IMR-90 (cell line): ENCODE results near the gene GDPD5. TPM values are rescaled to one million over a fixed set of nuclear protein-coding genes. Genes with fewer than 3 reads are reported as not detected.

Experiments used
- ATAC-seq: fragments of 200-7000 bp; cut with Tn5 transposase; 2 replicates; pipeline ENCODE4 v1.9.1; 2020; ENCODE audit warnings: low read depth, mild to moderate bottlenecking, moderate library complexity
- BruUV-seq: library from RNA; stranded (reverse); fragments of 400-500 nt; replicated peaks from 2 replicates; lab custom pipeline; 2021; lab: Mats Ljungman, UMichigan
- CTCF ChIA-PET: fragments of 300-600 bp; formaldehyde crosslinking; extraction: SDS; loops from one replicate; lab custom pipeline; 2021; ENCODE audit warnings: antibody characterized with exemption; lab: Yijun Ruan, JAX
- POLR2A ChIA-PET: fragments of 300-600 bp; sonication (Branson Sonifier 250); formaldehyde crosslinking; loops from one replicate; lab custom pipeline; 2022; ENCODE audit warnings: antibody characterized with exemption; ENCODE audit not compliant: unreplicated experiment; lab: Charles Lee
- DNase-seq: peaks from one replicate; pipeline ENCODE4 v3.0.0; 2013
- H2AFZ ChIP-seq: replicated peaks from 2 replicates; pipeline ENCODE3; 2013; ENCODE audit warnings: low read length, mild to moderate bottlenecking; ENCODE audit not compliant: poor library complexity
- H2AK5ac ChIP-seq: 2 replicates; pipeline ENCODE4 v1.6.1; 2013; ENCODE audit warnings: low read depth, low read length, inconsistent platforms
- H2AK9ac ChIP-seq: replicated peaks from 2 replicates; pipeline ENCODE3; 2013; ENCODE audit warnings: mild to moderate bottlenecking, low read depth, low read length, moderate library complexity; ENCODE audit not compliant: poor library complexity
- H2BK120ac ChIP-seq: 2 replicates; pipeline ENCODE4 v1.6.1; 2013; ENCODE audit warnings: low read depth, low read length, inconsistent platforms
- H2BK15ac ChIP-seq: 3 replicates; pipeline ENCODE4 v1.6.1; 2013; ENCODE audit warnings: low read depth, low read length, inconsistent platforms
- H2BK20ac ChIP-seq: 2 replicates; pipeline ENCODE4 v1.6.1; 2013; ENCODE audit warnings: low read depth, mild to moderate bottlenecking, inconsistent platforms, low read length, moderate library complexity
- H2BK5ac ChIP-seq: 2 replicates; pipeline ENCODE4 v1.6.1; 2013; ENCODE audit warnings: mild to moderate bottlenecking, low read depth, low read length, inconsistent platforms; ENCODE audit not compliant: poor library complexity, severe bottlenecking
- H3K14ac ChIP-seq: replicated peaks from 2 replicates; pipeline ENCODE4 v1.6.1; 2013; ENCODE audit warnings: low read depth, low read length, inconsistent platforms
- H3K18ac ChIP-seq: 2 replicates; pipeline ENCODE4 v1.6.1; 2013; ENCODE audit warnings: low read depth, low read length, control low read depth
- H3K23ac ChIP-seq: 2 replicates; pipeline ENCODE4 v1.6.1; 2013; ENCODE audit warnings: low read depth, low read length, inconsistent platforms
- H3K27ac ChIP-seq: 2 replicates; pipeline ENCODE4 v1.5.1; 2013; ENCODE audit warnings: mild to moderate bottlenecking, control low read depth, low read length; ENCODE audit not compliant: insufficient read depth
- H3K27me3 ChIP-seq: 2 replicates; pipeline ENCODE4 v1.6.1; 2013; ENCODE audit warnings: low read length; ENCODE audit not compliant: control insufficient read depth, insufficient read depth
- H3K36me3 ChIP-seq: 2 replicates; pipeline ENCODE4 v1.6.1; 2013; ENCODE audit warnings: low read length, mixed read lengths; ENCODE audit not compliant: control insufficient read depth, insufficient read depth
- H3K4ac ChIP-seq: 2 replicates; pipeline ENCODE4 v1.6.1; 2013; ENCODE audit warnings: low read depth, low read length, inconsistent platforms
- H3K4me1 ChIP-seq: 2 replicates; pipeline ENCODE4 v1.6.1; 2013; ENCODE audit warnings: low read length, mixed read lengths; ENCODE audit not compliant: control insufficient read depth, insufficient read depth
- H3K4me2 ChIP-seq: 2 replicates; pipeline ENCODE4 v1.6.1; 2013; ENCODE audit warnings: low read depth, mild to moderate bottlenecking, control low read depth, low read length, moderate library complexity
- H3K4me3 ChIP-seq: 2 replicates; pipeline ENCODE4 v1.5.1; 2013; ENCODE audit warnings: low read depth, mild to moderate bottlenecking, control low read depth, low read length, moderate library complexity; ENCODE audit not compliant: insufficient read depth
- H3K56ac ChIP-seq: 2 replicates; pipeline ENCODE4 v1.6.1; 2013; ENCODE audit warnings: low read length, inconsistent platforms; ENCODE audit not compliant: insufficient read depth; ENCODE audit errors: extremely low read depth
- H3K79me1 ChIP-seq, 2 experiments: 2 replicates each; pipeline ENCODE4 v1.6.1; 2013; ENCODE audit warnings: low read length in 2 of 2, inconsistent platforms in 1 of 2, low read depth in 1 of 2
- H3K9ac ChIP-seq: 2 replicates; pipeline ENCODE4 v1.6.1; 2013; ENCODE audit warnings: low read depth, low read length, control low read depth
- H3K9me1 ChIP-seq: 2 replicates; pipeline ENCODE4 v1.6.1; 2013; ENCODE audit warnings: low read length, inconsistent platforms; ENCODE audit not compliant: insufficient read depth
- H3K9me3 ChIP-seq: 2 replicates; pipeline ENCODE4 v1.6.1; 2013; ENCODE audit warnings: low read length; ENCODE audit not compliant: control insufficient read depth, insufficient read depth
- H4K20me1 ChIP-seq: 2 replicates; pipeline ENCODE4 v1.6.1; 2013; ENCODE audit warnings: low read length, inconsistent platforms; ENCODE audit not compliant: insufficient read depth
- H4K5ac ChIP-seq: 2 replicates; pipeline ENCODE4 v1.6.1; 2013; ENCODE audit warnings: mild to moderate bottlenecking, low read depth, low read length, control low read depth
- H4K8ac ChIP-seq, 2 experiments: 2 replicates each; pipeline ENCODE4 v1.6.1; 2013; ENCODE audit warnings: low read depth in 2 of 2, low read length in 2 of 2, control low read depth in 1 of 2, inconsistent platforms in 1 of 2
- H4K91ac ChIP-seq: 2 replicates; pipeline ENCODE4 v1.6.1; 2013; ENCODE audit warnings: low read depth, low read length, inconsistent platforms; ENCODE audit not compliant: insufficient read depth
- BHLHE40 ChIP-seq: fragments of 150-350 bp; IDR thresholded peaks from 2 replicates; pipeline ENCODE4 v1.6.1; 2016; ENCODE audit warnings: mild to moderate bottlenecking, low read depth, low read length
- CEBPB ChIP-seq: IDR thresholded peaks from 2 replicates; pipeline ENCODE4 v1.6.1; 2012; ENCODE audit warnings: low read depth, low read length, improper control_type of control experiment
- CHD1 ChIP-seq: IDR thresholded peaks from 2 replicates; pipeline ENCODE4 v1.6.1; 2012; ENCODE audit warnings: low read depth, low read length, improper control_type of control experiment
- FOS ChIP-seq: fragments of 150-350 bp; IDR thresholded peaks from 2 replicates; pipeline ENCODE4 v1.6.1; 2016; ENCODE audit warnings: low read depth, low read length
- MAFK ChIP-seq: IDR thresholded peaks from 2 replicates; pipeline ENCODE4 v1.6.1; 2012; ENCODE audit warnings: low read depth, low read length, improper control_type of control experiment
- MAZ ChIP-seq: IDR thresholded peaks from 2 replicates; pipeline ENCODE4 v1.6.1; 2012; ENCODE audit warnings: low read depth, mild to moderate bottlenecking, low read length, improper control_type of control experiment, moderate library complexity, borderline replicate concordance
- MXI1 ChIP-seq: IDR thresholded peaks from 2 replicates; pipeline ENCODE4 v1.6.1; 2012; ENCODE audit warnings: low read depth, mild to moderate bottlenecking, low read length, moderate library complexity, borderline replicate concordance
- POLR2A ChIP-seq: IDR thresholded peaks from 2 replicates; pipeline ENCODE4 v1.6.1; 2012; ENCODE audit warnings: mild to moderate bottlenecking, low read depth, low read length
- RFX5 ChIP-seq: IDR thresholded peaks from 2 replicates; pipeline ENCODE4 v1.8.0; 2012; ENCODE audit warnings: low read depth, mild to moderate bottlenecking, low read length, moderate library complexity
- SMC3 ChIP-seq: fragments of 150-350 bp; IDR thresholded peaks from 2 replicates; pipeline ENCODE4 v1.6.1; 2016; ENCODE audit warnings: low read depth, mild to moderate bottlenecking, antibody characterized with exemption, low read length, moderate library complexity
- WGBS, 2 experiments: methylation state at CpG; one replicate each; pipeline versions ENCODE4 v1.1.5 to v1.1.7; 2013; ENCODE audit warnings: missing lambda C conversion rate in 2 of 2; ENCODE audit not compliant: insufficient read length in 1 of 2; ENCODE audit errors: extremely low coverage in 2 of 2; 5-methylcytosine and 5-hydroxymethylcytosine counted together
- dilution Hi-C: fragments of 300-500 bp; cut with HindIII; formaldehyde crosslinking; loops from one replicate; pipeline ENCODE4 v1.14.3; 2018; ENCODE audit warnings: low sequenced_read_pairs; ENCODE audit not compliant: unreplicated experiment
- in situ Hi-C: fragments of 300-500 bp; cut with MboI; formaldehyde crosslinking; loops from 3 replicates; pipeline ENCODE4 v1.14.3; 2019; ENCODE audit warnings: low sequenced_read_pairs, inconsistent platforms, mixed read lengths
- intact Hi-C: fragments of 100-400 bp; cut with micrococcal nuclease; formaldehyde crosslinking; loops from 2 replicates; pipeline ENCODE4 v1.10.0; 2022
- polyA plus RNA-seq, 3 experiments: library from polyadenylated mRNA; depleted of rRNA; stranded (reverse); fragments of >200 nt; gene quantifications; 2 replicates each; pipeline ENCODE4 v1.2.3, GENCODE V29; 2012; ENCODE audit warnings: low replicate concordance in 1 of 3
- total RNA-seq: library from RNA; depleted of rRNA; stranded (reverse); fragments of >200 nt; gene quantifications from 2 replicates; pipeline ENCODE4 v1.2.3, GENCODE V29; 2012
- TF ChIP-seq, protein P1 (sequence below): fragments of 150-350 bp; IDR thresholded peaks from 2 replicates; pipeline ENCODE4 v1.6.1; 2016; ENCODE audit warnings: low read depth, mild to moderate bottlenecking, low read length, moderate library complexity, borderline replicate concordance
- TF ChIP-seq, protein P2 (sequence below): fragments of 150-350 bp; IDR thresholded peaks from 2 replicates; pipeline ENCODE4 v1.6.1; 2017; ENCODE audit warnings: mild to moderate bottlenecking, antibody characterized with exemption, low read length, low read depth

The GDPD5 gene
- total and polyA plus RNA-seq, 2 of the 4 experiments (the other 2 are of a cell fraction) = 2.0 to 7.9 TPM

DNA sequence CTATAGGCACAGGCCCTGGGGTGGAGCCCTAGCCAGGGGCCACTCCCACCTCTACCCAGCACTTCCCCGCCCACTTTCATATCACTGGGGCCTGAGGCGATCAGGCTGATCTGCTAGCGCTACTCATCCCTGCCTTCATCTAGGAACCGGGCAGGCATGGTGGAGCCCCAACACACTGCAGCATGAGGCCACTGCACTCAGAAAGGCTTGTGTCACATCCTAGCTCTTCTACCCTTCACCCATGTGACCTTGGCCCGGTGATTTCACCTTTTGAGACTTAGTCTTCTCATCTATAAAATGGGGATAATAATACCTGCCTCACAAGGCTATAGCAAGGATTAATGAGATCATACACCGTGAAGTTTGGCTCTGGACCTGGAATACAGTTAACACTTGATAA lies 18.1 kb upstream of the GDPD5 start:
- Histone ChIP-seq H2AK9ac (no peak overlapping the region), H2BK15ac (no peak overlapping the region), H4K20me1 (no peaks in the 10 kb centered on the region), H4K8ac (no peak overlapping the region), H4K91ac (no peak overlapping the region), H3K27me3 (peaks cover 8% of the 10 kb centered on the region), H3K4me2 (no peak overlapping the region), H4K5ac (no peak overlapping the region), H3K23ac (no peak overlapping the region), H3K56ac (no peak overlapping the region), H3K27ac (no peak overlapping the region), H3K36me3 (no peaks in the 10 kb centered on the region), H3K4ac (no peak overlapping the region), H3K14ac (no peak overlapping the region), H3K9me3 (no peaks in the 10 kb centered on the region), H3K79me1 (peaks cover 0 to 7% of the 10 kb centered on the region in 2 experiments; a peak in 1 of 4 replicates), H3K4me1 (peaks cover 9% of the 10 kb centered on the region), H3K4me3 (no peak overlapping the region), H3K9me1 (no peaks in the 10 kb centered on the region), H2AFZ (no peak overlapping the region), H2BK20ac (no peak overlapping the region), H2BK5ac (no peak overlapping the region), H2BK120ac (no peak overlapping the region), H2AK5ac (0 out of 2 replicates have a peak overlapping the region, but pooled peaks have one; percentile 3), H3K18ac (no peak overlapping the region), H3K9ac (no peak overlapping the region)
- no CpG with 5 or more reads among the region's 6 CpGs for WGBS, 2 experiments
- DNase-seq (no peak), ATAC-seq (no peak)
- BruUV-seq = no TSS peak
- TF ChIP-seq FOS (no peak), CHD1 (no peak), SMC3 (no peak), CEBPB (no peak), MXI1 (no peak), POLR2A (no peak), BHLHE40 (no peak), MAFK (no peak), MAZ (no peak), RFX5 (no peak)
- TF ChIP-seq, protein P1, sequence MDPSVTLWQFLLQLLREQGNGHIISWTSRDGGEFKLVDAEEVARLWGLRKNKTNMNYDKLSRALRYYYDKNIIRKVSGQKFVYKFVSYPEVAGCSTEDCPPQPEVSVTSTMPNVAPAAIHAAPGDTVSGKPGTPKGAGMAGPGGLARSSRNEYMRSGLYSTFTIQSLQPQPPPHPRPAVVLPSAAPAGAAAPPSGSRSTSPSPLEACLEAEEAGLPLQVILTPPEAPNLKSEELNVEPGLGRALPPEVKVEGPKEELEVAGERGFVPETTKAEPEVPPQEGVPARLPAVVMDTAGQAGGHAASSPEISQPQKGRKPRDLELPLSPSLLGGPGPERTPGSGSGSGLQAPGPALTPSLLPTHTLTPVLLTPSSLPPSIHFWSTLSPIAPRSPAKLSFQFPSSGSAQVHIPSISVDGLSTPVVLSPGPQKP = no peak
- TF ChIP-seq, protein P2, sequence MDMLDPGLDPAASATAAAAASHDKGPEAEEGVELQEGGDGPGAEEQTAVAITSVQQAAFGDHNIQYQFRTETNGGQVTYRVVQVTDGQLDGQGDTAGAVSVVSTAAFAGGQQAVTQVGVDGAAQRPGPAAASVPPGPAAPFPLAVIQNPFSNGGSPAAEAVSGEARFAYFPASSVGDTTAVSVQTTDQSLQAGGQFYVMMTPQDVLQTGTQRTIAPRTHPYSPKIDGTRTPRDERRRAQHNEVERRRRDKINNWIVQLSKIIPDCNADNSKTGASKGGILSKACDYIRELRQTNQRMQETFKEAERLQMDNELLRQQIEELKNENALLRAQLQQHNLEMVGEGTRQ = no peak
- dilution Hi-C loops (no loop called here), intact Hi-C loops (no loop called here), in situ Hi-C loops (loop anchor here (25.0 kb wide), 1 partner anchor 257 kb away; no protein-coding TSS in a partner anchor)
- CTCF ChIA-PET = no interaction called here
- POLR2A ChIA-PET = no interaction called here
